Coronary artery (tissue), 2 donors: ENCODE measurements around the gene TREX2.

Experiments used
- DNase-seq: peaks from one replicate; pipeline ENCODE4 v3.0.0-alpha.2; 2017; ENCODE audit warnings: low spot score
- H3K27ac ChIP-seq, 2 donors: fragments of 200-600 bp; sonication (generic); one replicate each; pipeline ENCODE4 v1.5.1; 2016 to 2019
- H3K4me3 ChIP-seq: fragments of 200-600 bp; sonication (generic); 2 replicates; pipeline ENCODE4 v1.5.1; 2016; ENCODE audit warnings: mild to moderate bottlenecking, moderate library complexity
- TF ChIP-seq, protein P1 (sequence below): fragments of 200-600 bp; sonication (generic); IDR thresholded peaks from one replicate; pipeline ENCODE4 v1.5.1; 2019; ENCODE audit warnings: antibody characterized with exemption

TREX2 gene

DNA sequence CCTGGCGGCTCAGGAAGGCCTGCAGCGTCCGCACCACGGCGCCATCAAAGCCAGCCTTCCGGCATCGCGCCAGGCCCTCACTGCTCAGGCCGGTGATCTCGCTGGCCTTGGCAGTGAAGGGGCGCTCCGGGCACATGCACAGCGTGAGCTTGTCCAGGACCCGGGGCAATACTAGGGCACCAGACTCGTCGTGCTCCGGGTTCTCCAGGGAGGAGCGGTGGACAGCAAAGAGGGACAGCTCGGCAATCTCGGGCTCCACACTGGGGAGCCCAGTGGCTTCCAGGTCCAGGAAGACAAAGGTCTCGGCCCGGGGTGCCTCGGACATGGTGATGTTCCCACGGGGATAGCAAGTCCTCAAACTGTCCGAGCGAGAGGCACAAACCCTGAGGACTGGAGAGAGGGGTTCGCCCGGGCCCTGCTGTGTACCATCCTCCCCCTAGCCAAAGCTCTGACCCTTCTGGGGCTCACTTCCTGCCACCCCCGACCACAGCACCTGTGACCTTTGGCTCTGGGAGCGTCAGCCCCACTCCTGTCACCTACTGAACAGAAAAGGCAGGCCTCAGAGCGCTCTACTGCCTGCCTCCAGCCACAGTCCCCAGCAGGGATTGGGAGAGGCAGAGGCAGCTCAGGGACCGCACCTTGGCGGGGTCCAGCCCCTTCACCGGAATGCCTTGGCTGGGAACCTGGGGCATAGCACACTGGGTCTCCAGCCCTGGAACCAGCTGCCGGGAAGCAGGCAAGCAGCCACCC, 575 bp downstream of the TREX2 start:
- H3K4me3 ChIP-seq = no peak overlapping the region
- no peak for DNase-seq
- TF ChIP-seq, protein P1, sequence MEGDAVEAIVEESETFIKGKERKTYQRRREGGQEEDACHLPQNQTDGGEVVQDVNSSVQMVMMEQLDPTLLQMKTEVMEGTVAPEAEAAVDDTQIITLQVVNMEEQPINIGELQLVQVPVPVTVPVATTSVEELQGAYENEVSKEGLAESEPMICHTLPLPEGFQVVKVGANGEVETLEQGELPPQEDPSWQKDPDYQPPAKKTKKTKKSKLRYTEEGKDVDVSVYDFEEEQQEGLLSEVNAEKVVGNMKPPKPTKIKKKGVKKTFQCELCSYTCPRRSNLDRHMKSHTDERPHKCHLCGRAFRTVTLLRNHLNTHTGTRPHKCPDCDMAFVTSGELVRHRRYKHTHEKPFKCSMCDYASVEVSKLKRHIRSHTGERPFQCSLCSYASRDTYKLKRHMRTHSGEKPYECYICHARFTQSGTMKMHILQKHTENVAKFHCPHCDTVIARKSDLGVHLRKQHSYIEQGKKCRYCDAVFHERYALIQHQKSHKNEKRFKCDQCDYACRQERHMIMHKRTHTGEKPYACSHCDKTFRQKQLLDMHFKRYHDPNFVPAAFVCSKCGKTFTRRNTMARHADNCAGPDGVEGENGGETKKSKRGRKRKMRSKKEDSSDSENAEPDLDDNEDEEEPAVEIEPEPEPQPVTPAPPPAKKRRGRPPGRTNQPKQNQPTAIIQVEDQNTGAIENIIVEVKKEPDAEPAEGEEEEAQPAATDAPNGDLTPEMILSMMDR = no peak
- no peak overlapping the region for H3K27ac ChIP-seq

DNA sequence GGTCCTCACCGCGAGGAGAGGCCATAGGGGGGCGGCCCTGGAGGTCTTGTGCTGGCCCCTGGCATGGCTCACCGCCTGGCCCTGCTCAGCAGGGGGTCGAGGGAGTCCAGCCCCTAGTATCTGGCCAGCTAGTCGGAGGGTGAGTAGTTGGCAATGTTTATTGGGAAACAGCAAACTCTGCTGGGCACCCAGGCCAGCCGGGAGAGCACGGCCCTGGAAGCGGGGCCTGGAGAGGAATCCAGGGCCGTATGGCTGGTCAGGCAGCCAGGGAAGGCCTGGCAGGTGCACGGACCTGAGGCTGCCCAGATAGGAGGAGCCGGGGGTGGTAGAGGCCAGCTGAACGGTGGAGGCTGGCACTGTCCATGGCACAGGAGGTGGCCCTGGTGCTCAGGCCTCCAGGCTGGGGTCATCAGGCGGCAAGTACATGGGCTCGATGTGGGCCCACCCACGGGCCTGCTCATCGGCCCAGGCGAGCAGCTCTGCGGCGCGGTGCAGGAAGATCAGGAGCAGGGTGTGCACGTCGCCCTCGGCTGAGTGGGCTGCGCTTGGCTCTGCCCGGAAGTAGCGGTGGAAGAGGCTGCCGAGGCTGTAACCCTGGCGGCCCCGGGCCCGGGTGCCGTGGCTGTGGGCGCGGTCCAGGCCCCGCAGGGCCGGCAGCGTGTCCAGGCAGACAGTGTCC, 1.4 kb downstream of the TREX2 start:
- H3K27ac ChIP-seq = no peak overlapping the region
- H3K4me3 ChIP-seq = no peak overlapping the region
- TF ChIP-seq, protein P1 = no peak
- no peak for DNase-seq

DNA sequence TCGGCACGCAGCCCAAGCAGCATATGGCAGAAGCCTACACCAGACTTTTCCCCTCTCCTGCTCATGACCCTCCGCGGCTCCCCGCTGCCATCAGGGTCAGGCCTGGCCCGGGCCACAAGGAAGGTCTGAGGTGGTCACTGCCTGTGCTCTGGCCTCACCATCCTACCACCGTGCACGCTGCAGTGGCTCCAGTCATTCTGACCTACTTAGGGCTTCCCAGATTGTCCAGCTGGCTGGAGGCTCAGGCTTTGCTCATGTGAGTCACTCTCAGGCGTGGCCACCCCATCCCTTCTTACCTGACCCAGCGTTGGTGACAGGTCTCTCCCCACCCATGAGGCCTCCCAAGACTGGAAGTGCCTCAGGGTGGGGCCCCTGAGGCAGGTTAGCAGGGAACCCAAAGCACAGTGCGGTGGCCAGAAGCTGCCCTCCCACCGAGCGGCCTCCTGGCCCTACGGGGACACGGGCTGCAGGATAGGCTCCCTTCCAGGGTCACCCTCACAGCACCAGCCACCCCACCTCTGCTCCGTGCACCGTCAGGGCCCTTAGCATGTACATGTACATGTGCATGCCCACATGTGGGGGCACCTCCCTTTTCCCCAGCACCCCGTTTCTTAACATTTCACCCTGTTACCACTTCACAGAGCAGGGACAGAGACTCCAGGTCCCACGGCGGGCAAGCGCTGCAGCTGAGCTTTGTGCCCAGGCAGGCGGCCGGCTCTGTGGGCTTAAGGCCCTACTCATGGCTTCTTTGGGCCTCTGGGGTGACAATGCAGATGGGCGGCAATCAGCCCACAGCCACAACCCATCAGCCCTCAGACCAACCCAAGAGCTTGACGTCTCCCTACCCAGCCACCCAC, 2.2 kb downstream of the TREX2 start:
- DNase-seq = no peak
- no peak overlapping the region for H3K27ac ChIP-seq
- H3K4me3 ChIP-seq = no peak overlapping the region
- TF ChIP-seq, protein P1 = no peak

DNA sequence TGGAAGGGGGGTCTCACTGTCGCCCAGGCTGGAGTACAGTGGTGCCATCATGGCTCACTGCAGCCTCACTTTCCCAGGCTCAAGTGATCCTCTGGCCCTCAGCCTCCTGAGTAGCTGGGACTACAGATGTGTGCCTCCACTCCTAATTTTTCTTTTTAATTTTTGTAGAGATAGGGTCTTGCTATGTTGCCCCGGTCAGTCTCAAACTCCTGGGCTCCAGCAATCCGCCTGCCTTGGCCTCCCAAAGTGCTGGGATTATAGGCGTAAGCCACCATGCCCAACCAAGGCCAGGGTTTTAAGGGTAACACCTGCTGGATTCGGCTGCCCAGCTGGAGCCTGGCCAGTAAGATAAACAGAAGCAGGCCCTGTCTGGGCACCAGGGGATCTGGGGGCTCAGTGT, 3.4 kb downstream of the TREX2 start:
- TF ChIP-seq, protein P1 = no peak
- no peak for DNase-seq
- H3K4me3 ChIP-seq = no peak overlapping the region
- H3K27ac ChIP-seq = no peak overlapping the region

DNA sequence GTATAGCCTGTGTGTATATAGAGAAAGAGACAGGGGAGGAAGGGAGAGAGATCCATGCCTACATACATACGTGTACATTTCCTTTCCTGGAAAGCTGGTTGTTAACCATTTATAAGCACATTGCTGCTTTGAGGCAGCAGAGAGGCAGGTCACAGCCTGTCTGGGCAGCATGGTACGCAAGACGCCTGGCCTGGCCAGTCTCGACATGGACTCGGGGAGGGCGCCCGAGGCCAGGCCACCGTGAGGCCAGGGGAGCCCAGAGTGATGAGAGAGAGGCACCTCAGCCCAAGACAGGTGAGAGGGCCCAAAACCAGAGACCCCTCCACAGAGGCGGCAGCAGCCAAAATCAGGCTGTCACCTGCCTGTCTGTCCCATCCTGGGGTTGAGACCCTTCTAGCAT, 3.9 kb downstream of the TREX2 start:
- Histone ChIP-seq H3K4me3 (no peak overlapping the region), H3K27ac (no peak overlapping the region)
- no peak for DNase-seq
- TF ChIP-seq, protein P1 = no peak

DNA sequence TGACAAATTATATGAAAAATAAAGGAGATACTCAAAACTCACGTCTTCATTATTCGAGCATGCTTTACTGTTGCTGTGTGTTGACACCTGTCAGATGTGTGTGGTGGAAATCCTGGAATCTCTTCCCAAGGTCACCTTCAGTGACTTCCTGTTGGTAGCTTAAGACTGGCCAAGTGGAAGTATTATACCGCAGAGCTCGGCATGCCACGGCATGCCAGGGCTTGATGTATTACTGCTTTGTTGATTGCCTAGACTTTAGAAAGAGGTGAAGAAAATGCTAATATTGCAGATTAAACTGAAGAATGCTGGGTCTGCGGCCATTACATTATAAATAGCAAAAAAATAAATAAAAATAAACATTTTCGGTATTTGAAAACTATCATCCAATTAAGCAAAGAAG, 4.6 kb downstream of the TREX2 start:
- DNase-seq = no peak

More for the DNA sequence above, 4.6 kb downstream of the TREX2 start:
- Histone ChIP-seq H3K4me3 (no peak overlapping the region), H3K27ac (no peak overlapping the region)
- TF ChIP-seq, protein P1 = no peak
